Measurements from ENCODE around the gene KRT76. TPM values are rescaled to one million over a fixed set of nuclear protein-coding genes. Genes with fewer than 3 reads are reported as not detected.

The KRT76 gene
- total RNA-seq, 1 experiment from 2014 or later = not detected

- DNase-seq = no peak
- no peaks in the 10 kb centered on the region for H3K36me3 ChIP-seq (ENCODE audit: low read depth, low read length)
- H3K4me1 ChIP-seq (ENCODE audit: insufficient read depth, low read length) = peaks cover 12% of the 10 kb centered on the region; the same call in 1 of the 2 replicates
- CTCF ChIA-PET = no interaction called here
- POLR2A ChIA-PET (ENCODE audit: unreplicated experiment) = no interaction called here
- no peak overlapping the region for H2AFZ ChIP-seq (ENCODE audit: low read length)
- no peak overlapping the region for H3K27ac ChIP-seq (ENCODE audit: low read length)
- no TSS peak for BruUV-seq (replicated peaks)
- H3K9me2 ChIP-seq (replicated peaks; ENCODE audit: low read length) = no peaks in the 10 kb centered on the region
- H3K4me2 ChIP-seq (ENCODE audit: low read length) = no peak overlapping the region
- TF ChIP-seq EZH2 (IDR thresholded peaks at IDR 0.05; ENCODE audit: low read length, unreplicated experiment) (no peak), EZH2phosphoT487 (IDR thresholded peaks at IDR 0.05; ENCODE audit: borderline replicate concordance, low read length) (no peak), CTCF (conservative IDR thresholded peaks at IDR 0.05; ENCODE audit: low read depth, low read length) (no peak)
- no peaks in the 10 kb centered on the region for H3K9me3 ChIP-seq (ENCODE audit: low read length)
- no peaks in the 10 kb centered on the region for H3K79me2 ChIP-seq (ENCODE audit: low read length)
- ATAC-seq = no peak
- no peaks in the 10 kb centered on the region; the same call in 1 of the 2 replicates for H3K27me3 ChIP-seq (ENCODE audit: low read length)
- H3K9ac ChIP-seq (ENCODE audit: low read length) = no peak overlapping the region
- intact Hi-C loops (cut with micrococcal nuclease) = no loop called here
- H3F3A ChIP-seq (ENCODE audit: low read length, unreplicated experiment) = no peaks in the 10 kb centered on the region
- no peaks in the 10 kb centered on the region for H4K20me1 ChIP-seq (ENCODE audit: low read length)
- no peak overlapping the region for H3K4me3 ChIP-seq (ENCODE audit: low read length)
Measured at GRCh38 chr12:52820521-52820920, 43.4 kb upstream of the KRT76 start.

DNA sequence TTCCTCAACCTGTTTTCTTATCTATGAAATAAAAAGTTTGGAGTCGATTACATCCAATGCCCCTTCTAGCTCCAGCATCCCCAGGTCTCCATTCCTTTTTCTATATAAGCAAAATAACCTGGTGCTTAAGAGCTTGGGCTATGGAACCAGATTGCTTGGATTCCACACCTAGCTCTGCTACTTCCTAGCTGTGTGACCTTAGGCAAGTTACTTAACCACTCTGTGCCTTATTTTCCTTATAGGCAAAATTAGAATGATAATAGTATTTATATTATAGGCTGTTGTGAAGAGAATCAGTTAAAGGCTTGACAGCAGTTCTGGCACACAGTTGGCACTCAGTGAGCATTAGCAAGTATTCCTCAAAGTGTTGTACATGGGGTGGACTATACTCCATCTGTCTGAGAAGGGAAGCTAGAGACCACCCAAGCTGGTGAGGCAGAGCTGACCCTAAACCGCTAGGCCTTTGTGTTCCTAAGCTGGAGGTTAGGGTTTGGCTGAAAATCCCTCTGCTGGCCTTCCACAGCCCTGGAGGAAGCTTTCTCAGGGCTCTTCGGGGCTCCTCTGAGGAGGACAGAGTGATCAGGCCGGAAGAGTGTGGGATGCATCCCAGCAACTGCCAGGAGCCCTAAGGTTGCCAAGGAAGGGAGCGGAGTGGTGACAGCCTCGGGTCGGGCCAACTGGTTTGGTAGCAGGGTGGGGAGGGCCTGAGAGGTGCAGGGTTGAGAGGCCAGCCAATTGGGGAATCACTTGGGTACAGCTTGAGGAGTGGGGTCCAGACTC, 42.8 kb upstream of the KRT76 start:
- Histone ChIP-seq H4K20me1 (ENCODE audit: low read length) (no peaks in the 10 kb centered on the region), H3K9me2 (replicated peaks; ENCODE audit: low read length) (no peaks in the 10 kb centered on the region), H3K4me3 (ENCODE audit: low read length) (no peak overlapping the region), H3K36me3 (ENCODE audit: low read depth, low read length) (no peaks in the 10 kb centered on the region), H3K27ac (ENCODE audit: low read length) (no peak overlapping the region), H3K4me1 (ENCODE audit: insufficient read depth, low read length) (peaks cover 13% of the 10 kb centered on the region; the same call in 1 of the 2 replicates), H3K9me3 (ENCODE audit: low read length) (no peaks in the 10 kb centered on the region), H3K9ac (ENCODE audit: low read length) (no peak overlapping the region), H3F3A (ENCODE audit: low read length, unreplicated experiment) (no peaks in the 10 kb centered on the region), H3K27me3 (ENCODE audit: low read length) (no peaks in the 10 kb centered on the region; the same call in 1 of the 2 replicates), H2AFZ (ENCODE audit: low read length) (no peak overlapping the region), H3K4me2 (ENCODE audit: low read length) (no peak overlapping the region), H3K79me2 (ENCODE audit: low read length) (no peaks in the 10 kb centered on the region)
- BruUV-seq (replicated peaks) = no TSS peak
- intact Hi-C loops (cut with micrococcal nuclease) = no loop called here
- POLR2A ChIA-PET (ENCODE audit: unreplicated experiment) = no interaction called here
- CTCF ChIA-PET = interaction anchor here (0.6 kb wide), 1 partner anchor 662 kb away, joined by 4 read pairs; no protein-coding TSS in a partner anchor
- ATAC-seq (no peak), DNase-seq (no peak)
- TF ChIP-seq CTCF (conservative IDR thresholded peaks at IDR 0.05; ENCODE audit: low read depth, low read length) (no peak), EZH2 (IDR thresholded peaks at IDR 0.05; ENCODE audit: low read length, unreplicated experiment) (no peak), EZH2phosphoT487 (IDR thresholded peaks at IDR 0.05; ENCODE audit: borderline replicate concordance, low read length) (no peak)

- no peaks in the 10 kb centered on the region for H3K79me2 ChIP-seq (ENCODE audit: low read length)
- TF ChIP-seq EZH2phosphoT487 (IDR thresholded peaks at IDR 0.05; ENCODE audit: borderline replicate concordance, low read length) = no peak
- no peak for TF ChIP-seq CTCF (conservative IDR thresholded peaks at IDR 0.05; ENCODE audit: low read depth, low read length)
- no peak for TF ChIP-seq EZH2 (IDR thresholded peaks at IDR 0.05; ENCODE audit: low read length, unreplicated experiment)
- no peak overlapping the region for H3K4me3 ChIP-seq (ENCODE audit: low read length)
- no peak overlapping the region for H3K4me2 ChIP-seq (ENCODE audit: low read length)
- intact Hi-C loops (cut with micrococcal nuclease) = no loop called here
- H3F3A ChIP-seq (ENCODE audit: low read length, unreplicated experiment) = no peaks in the 10 kb centered on the region
- DNase-seq (no peak), ATAC-seq (no peak)
- no TSS peak for BruUV-seq (replicated peaks)
- H3K36me3 ChIP-seq (ENCODE audit: low read depth, low read length) = no peaks in the 10 kb centered on the region
- H3K9me3 ChIP-seq (ENCODE audit: low read length) = no peaks in the 10 kb centered on the region
- H3K9ac ChIP-seq (ENCODE audit: low read length) = no peak overlapping the region
- no peak overlapping the region for H3K27ac ChIP-seq (ENCODE audit: low read length)
- CTCF ChIA-PET = no interaction called here
- no peaks in the 10 kb centered on the region for H4K20me1 ChIP-seq (ENCODE audit: low read length)
- peaks cover 23% of the 10 kb centered on the region for H3K4me1 ChIP-seq (ENCODE audit: insufficient read depth, low read length)
- no peak overlapping the region for H2AFZ ChIP-seq (ENCODE audit: low read length)
- H3K9me2 ChIP-seq (replicated peaks; ENCODE audit: low read length) = no peaks in the 10 kb centered on the region
- POLR2A ChIA-PET (ENCODE audit: unreplicated experiment) = no interaction called here
- no peaks in the 10 kb centered on the region; the same call in 1 of the 2 replicates for H3K27me3 ChIP-seq (ENCODE audit: low read length)
Measured at GRCh38 chr12:52818887-52819420, 41.8 kb upstream of the KRT76 start.

Measured in PC-3 (cell line).